Inferior parietal cortex (tissue), 1 donor: ENCODE measurements around the gene TOMM20.
"Not testable (repeated sequence)": the region's sequence is repeated elsewhere in the genome, so short reads cannot be mapped to it uniquely, and the experiment has no call there.

Source experiments
- DNase-seq: peaks from one replicate; pipeline ENCODE4 v3.0.0-alpha.2; 2016; ENCODE audit errors: extremely low spot score

Gene TOMM20

GRCh38 chr1:235101558-235102258, 26.9 kb downstream of the TOMM20 start:
- peak; percentile 47 for DNase-seq

DNA sequence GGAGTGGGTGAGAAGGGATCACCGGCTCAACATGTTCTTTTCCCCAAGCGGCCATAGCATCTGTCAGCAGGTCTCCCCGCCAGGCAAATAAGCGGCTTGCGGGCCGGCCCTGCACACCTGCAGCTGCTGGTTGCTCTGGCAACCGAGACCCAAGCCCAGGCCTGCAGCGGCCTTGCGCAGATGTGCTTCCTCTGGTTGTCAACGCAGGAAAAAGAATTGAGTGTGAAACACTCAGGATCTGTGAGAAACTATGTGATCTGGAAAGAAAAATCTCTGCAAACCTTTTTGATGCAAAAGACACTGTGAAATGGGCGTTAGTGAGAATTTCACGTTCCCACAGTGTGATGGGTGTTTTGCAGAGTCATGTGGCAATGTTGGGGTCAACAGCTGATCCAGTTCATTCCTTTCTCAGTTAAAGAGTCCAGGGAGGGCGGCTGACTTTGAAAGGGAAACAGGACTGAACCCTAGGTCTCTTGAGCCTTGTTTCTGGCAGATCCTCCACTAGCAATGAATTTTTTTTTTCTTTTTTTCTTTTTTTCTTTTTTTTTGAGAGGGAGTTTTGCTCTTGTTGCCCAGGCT, 28.4 kb downstream of the TOMM20 start:
- DNase-seq = no peak

DNA sequence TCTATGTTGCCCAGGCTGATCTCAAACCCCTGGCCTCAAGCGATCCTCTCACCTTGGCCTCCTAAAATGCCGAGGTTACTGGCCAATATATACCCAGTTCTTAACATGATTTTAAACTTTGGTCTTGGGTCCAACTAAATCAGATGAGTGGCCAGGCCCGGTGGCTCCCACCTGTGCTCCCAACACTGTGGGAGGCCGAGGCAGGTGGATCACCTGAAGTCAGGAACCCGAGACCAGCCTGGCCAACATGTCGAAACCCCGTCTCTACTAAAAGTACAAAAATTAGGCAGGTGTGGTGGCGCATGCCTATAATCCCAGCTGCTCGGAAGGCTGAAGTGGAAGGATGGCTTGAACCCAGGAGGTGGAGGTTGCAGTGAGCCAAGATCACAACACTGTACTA, 29.6 kb downstream of the TOMM20 start:
- DNase-seq = no peak

- DNase-seq = no peak
Observed at GRCh38 chr1:235098547-235098946, 30.1 kb downstream of the TOMM20 start.

DNA sequence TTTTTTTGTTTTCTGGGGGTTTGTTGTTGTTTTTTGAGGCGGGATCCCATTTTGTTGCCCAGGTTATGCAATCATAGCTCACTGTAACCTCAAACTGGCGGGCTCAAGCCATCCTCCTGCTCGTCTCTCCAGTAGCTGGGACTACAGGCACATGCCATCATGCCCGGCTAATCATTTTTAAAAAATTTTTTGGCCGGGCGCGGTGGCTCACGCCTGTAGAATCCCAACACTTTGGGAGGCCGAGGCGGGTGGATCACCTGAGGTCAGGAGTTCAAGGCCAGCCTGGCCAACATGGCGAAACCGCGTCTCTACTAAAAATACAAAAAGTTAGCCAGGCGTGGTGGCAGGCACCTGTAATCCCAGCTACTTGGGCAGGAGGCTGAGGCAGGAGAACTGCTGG, 31.1 kb downstream of the TOMM20 start:
- not testable (repeated sequence) for DNase-seq

DNA sequence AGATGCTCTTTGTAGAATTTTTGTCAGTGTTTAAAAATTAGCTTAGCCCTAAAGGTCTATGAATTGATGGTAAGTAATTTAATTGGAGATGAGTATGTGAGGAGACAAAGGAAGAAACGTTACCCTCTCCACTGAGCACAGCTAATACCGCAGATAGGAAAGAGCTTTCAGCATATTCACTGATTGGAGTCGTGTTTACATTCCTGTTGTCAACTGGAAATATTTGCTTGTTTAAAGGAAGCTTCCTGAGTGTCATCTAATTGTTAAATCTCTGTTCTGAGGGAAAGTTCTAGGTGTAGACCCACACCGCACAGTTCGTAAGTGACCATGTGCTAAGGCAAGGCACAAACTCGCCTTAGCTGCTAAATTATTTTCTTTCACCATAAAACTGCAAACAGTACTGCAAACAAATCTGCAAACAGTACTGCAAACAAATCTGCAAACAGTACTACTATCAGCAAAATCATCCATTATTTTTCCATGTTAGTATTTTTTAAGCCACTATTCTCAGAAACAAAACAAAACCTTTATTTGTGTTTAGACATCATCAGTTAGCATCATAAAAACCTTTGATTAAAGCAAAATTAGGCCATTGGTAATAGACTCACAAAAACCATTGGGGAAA, 32.6 kb downstream of the TOMM20 start:
- no peak for DNase-seq

DNA sequence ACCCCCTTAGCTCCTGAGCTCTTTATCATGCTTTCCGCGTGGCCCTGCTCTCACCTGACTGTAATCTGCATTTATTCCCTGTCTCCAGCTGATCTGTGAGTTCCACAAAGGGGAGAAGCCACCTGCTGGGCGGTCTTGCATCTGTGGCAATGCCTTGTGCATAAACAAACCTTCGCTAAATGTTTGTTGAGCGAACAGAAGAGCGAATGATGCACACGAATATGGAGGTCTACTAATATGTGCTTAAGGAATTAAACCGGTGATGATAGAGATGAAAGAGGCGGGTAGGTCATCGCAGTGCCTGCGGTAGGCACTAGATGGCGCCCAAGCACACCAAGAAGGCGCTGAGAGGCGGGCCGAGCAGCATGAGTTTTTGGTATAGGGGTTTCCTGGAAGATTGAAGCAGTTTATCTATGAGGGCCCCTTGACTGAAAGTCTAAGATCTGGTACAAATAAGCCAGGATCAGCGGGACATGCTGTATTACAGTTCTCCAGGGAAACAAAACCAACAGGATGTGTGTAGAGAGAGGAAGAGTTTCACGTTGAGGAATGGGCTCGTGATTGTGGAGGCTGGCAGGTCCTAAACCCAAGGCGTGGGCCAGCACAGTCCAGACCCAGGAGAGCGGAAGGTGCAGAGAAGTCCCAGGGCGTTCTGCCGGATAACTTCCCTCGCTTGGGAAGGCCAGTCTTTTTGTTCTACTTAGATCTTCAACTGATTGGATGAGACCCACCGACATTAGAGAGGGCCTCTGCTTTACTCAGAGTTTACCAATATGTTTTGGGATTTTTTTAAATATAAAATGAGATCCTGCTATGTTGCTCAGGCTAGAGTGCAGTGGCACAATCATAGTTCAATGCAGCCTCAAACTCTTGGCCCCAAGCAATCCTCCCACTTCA, 34.7 kb downstream of the TOMM20 start:
- peak; percentile 86 for DNase-seq

GRCh38 chr1:235093013-235093695, 35.5 kb downstream of the TOMM20 start:
- peak; percentile 62 for DNase-seq

DNA sequence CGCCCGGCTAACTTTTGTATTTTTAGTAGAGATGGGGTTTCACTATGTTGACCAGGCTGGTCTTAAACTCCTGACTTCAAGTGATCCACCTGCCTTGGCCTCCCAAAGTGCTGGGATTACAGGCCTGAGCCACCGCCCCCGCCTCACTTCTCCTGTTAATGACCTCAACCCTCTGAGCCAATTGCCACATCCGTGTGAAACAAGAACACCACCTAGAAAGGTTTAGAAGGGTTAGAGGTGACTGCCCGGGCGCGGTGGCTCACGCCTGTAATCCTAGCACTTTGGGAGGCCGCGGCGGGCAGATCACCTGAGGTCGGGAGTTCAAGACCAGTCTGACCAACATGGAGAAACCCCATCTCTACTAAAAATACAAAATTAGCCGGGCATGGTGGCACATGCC, 36.2 kb downstream of the TOMM20 start:
- not testable (repeated sequence) for DNase-seq

- not testable (repeated sequence) for DNase-seq
Observed at GRCh38 chr1:235092045-235092406, 36.6 kb downstream of the TOMM20 start.

- DNase-seq = not testable (repeated sequence)
Observed at GRCh38 chr1:235091319-235092044, 37.2 kb downstream of the TOMM20 start.

DNA sequence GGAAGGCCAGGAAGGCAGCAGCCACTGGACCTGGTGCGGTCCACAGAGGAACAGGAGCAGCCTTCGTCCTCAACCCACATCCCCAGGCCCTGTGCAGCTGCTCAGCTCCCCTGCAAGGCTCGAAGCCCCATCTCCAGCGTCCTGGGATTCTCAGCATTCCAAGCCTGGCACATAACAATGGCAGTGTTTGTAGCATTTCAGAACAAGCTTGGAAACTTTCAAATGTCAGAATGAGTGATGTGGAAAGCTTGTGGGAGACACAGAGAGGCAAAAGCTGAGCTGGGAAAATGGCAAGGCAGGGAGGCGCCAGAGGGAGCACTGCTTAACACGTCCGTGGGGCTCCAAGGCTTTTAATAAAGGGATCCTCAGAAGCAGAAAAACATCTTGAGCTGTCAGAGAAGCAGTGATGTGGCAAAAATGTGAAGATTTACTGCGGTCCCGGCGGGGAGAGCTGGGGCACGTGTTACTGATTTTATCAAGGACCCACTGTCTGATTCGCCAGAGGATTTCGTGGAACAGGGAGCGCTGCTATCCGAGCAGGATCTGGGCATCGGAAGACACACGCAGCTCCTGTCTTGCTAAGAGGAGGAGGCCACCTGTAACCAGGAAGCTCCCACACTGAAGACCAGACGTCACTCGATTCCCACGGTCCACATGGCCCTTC, 38.1 kb downstream of the TOMM20 start:
- no peak for DNase-seq

DNA sequence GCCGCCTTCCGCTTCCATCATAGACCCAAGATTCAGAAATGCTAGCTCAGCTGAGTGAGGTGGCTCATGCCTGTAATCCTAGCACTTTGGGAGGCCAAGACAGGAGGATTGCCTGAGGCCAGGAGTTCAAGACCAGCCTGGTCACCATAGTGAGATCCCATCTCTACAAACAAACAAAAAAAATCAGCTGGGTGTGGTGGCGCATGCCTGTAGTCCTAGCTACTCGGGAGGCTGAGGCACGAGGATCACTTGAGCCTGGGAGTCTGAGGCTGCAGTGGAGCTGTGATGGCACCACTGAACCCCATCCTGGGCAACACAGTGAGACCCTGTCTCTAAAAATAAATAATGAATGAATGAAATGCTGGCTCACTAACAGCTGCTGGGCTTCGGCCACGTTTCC, 39.7 kb downstream of the TOMM20 start:
- no peak for DNase-seq

- DNase-seq = no peak
Observed at GRCh38 chr1:235088430-235088829, 40.2 kb downstream of the TOMM20 start.

GRCh38 chr1:235087906-235088305, 40.7 kb downstream of the TOMM20 start:
- no peak for DNase-seq

DNA sequence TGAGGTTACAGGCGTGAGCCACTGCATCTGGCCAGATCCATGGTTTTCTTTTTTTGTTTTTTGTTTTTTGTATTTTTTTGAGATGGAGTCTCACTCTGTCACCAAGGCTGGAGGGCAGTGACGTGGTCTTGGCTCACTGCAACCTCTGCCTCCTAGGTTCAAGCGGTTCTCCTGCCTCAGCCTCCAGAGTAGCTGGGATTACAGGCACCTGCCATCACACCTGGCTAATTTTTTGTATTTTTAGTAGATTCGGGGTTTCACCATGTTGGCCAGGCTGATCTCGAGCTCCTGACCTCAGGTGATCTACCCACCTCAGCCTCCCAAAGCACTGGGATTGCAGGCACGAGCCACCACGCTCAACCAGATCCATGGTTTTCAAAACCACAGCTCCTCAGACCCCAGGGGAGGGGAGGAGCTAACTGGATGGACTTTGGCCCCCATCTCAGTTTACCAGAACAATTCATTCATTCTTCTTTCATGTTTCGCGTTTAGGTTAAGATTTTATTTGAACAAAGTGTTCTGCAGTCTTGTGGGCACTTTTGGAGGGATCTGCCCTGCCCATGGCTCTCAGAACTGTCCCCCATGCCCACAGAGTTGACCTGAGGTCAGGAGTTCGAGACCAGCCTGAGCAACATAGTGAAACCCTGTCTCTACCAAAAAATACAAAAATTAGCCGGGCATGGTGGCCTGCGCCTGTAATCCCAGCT, 43.1 kb downstream of the TOMM20 start:
- not testable (repeated sequence) for DNase-seq

DNA sequence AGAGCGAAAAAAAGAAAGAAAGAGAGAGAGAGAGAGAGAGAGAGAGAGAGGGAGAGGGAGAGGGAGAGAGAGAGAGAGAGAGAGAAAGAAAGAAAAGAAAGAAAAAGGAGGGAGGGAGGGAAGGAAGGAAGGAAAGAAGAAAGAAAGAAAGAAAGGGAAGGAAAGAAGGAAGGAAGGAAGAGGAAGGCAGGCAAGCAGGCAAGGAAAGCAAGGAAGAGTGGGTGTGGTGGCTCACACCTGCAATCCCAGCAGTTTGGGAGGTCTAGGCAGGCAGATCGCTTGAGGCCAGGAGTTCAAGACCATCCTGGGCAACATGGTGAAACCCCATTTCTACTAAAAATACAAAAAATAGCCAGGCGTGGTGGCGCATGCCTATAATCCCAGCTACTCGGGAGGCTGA, 47.8 kb downstream of the TOMM20 start:
- not testable (repeated sequence) for DNase-seq

DNA sequence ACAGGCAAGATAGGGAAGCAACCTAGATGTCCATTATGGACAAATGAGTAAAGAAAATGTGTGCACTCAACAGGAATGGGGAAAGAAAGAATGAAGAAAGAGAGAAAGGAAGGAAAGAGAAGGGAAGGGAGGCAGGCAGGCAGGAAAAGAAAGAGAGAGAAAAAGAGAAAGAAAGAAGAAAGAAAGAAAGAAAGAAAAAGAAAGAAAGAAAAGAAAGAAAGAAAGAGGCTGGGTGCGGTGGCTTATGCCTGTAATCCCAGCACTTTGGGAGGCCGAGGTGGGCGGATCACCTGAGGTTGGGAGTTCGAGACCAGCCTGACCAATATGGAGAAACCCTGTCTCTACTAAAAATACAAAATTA, 48.4 kb downstream of the TOMM20 start:
- DNase-seq = not testable (repeated sequence)

DNA sequence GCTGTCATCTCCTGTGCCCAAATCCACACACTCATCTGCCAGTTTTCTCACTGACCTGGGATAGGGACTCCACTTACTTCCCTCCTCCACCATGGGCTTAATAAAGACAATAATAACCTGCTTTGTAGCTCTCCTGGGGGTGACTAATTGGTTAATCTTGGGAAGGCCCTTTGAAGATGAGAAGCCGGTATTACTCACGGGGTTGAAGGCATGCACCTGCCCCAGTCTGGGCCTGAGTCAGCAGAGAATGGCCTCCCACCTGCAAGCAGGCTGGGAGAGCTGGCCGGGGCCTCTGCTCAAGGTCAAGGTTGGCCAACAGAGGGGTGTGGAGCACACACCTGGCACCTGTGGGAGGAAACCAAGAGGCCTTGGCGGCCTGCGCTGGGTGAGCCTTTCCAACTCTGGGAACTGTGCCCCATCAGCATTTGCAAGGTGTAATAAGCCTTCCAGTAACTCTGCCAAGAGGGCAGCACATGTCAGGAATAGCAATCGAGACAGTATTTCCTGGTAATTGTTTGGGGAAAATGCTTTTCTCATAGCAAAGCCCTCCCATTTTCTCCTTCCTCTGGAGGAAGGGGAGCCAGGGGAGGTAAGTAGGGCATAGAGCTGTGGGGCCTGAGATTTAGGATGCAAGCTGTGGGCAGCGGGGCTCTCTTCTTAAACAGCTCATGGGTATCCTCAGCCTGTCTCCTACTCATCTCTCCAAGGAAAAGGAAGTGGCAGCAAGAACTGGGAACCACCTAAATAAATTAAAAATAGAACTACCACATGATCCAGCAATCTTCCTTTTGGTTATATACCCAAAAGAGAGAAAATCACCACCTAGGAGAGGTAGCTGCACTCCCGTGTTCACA, 49.0 kb downstream of the TOMM20 start:
- DNase-seq = no peak
